B cell (primary cell): Measurements from ENCODE around the gene TMEM232. TPM values are rescaled to one million over a fixed set of nuclear protein-coding genes. Genes with fewer than 3 reads are reported as not detected.

Experiments used
- ATAC-seq: fragments of 200-7000 bp; cut with Tn5 transposase; one replicate; pipeline ENCODE4 v1.10.0; 2021; ENCODE audit warnings: low read depth, mild to moderate bottlenecking, moderate number of reproducible peaks, moderate library complexity
- CTCF ChIA-PET: fragments of 350-600 bp; sonication (Branson Sonifier 250); formaldehyde crosslinking; loops from one replicate; lab custom pipeline; 2021; ENCODE audit warnings: antibody characterized with exemption, inconsistent platforms; lab: Charles Lee
- POLR2A ChIA-PET: fragments of 350-600 bp; sonication (Branson Sonifier 250); formaldehyde crosslinking; loops from one replicate; lab custom pipeline; 2021; ENCODE audit warnings: antibody characterized with exemption; lab: Charles Lee
- DNase-seq: peaks from one replicate; pipeline ENCODE4 v3.0.0; 2013
- H2AFZ ChIP-seq: 2 replicates; pipeline ENCODE4 v1.6.1; 2012; ENCODE audit warnings: mild to moderate bottlenecking, low read depth, low read length; ENCODE audit not compliant: insufficient read depth, poor library complexity, severe bottlenecking
- H3K27ac ChIP-seq, 2 donors: 1 replicate in 1 of 2; 2 replicates in 1 of 2; pipeline ENCODE4 v1.5.1; 2012 to 2013; ENCODE audit warnings: low read length in 2 of 2, mild to moderate bottlenecking in 2 of 2, moderate library complexity in 1 of 2
- H3K27me3 ChIP-seq, 4 experiments: fragments of 200-600 bp in 1 of 4; sonication (generic) in 1 of 4; replicated peaks in 1 of 4; 1 replicate in 2 of 4; 2 replicates in 2 of 4; pipeline versions ENCODE4 v1.6.1 to v1.7.0; 2013 to 2016; ENCODE audit warnings: low read length in 3 of 4, mild to moderate bottlenecking in 2 of 4, mixed read lengths in 1 of 4, moderate library complexity in 1 of 4; ENCODE audit not compliant: insufficient read depth in 4 of 4, control insufficient read depth in 3 of 4; ENCODE audit errors: control extremely low read depth in 1 of 4
- H3K36me3 ChIP-seq, 2 experiments: replicated peaks in 1 of 2; 1 replicate in 1 of 2; 2 replicates in 1 of 2; pipeline versions ENCODE4 v1.6.1 to v1.7.1; 2013; ENCODE audit warnings: low read length in 1 of 2; ENCODE audit not compliant: insufficient read depth in 2 of 2, control insufficient read depth in 1 of 2; ENCODE audit errors: control extremely low read depth in 1 of 2, extremely low read depth in 1 of 2
- H3K4me1 ChIP-seq, 2 donors: fragments of 200-600 bp in 1 of 2; sonication (generic) in 1 of 2; 1 replicate in 1 of 2; 2 replicates in 1 of 2; pipeline versions ENCODE4 v1.5.1 to v1.6.1; 2013 to 2017; ENCODE audit warnings: low read length in 2 of 2; ENCODE audit not compliant: control insufficient read depth in 2 of 2, insufficient read depth in 2 of 2
- H3K4me2 ChIP-seq: replicated peaks from 2 replicates; pipeline ENCODE3; 2012; ENCODE audit warnings: mild to moderate bottlenecking, low read depth, low read length; ENCODE audit not compliant: poor library complexity, severe bottlenecking
- H3K4me3 ChIP-seq, 5 experiments: fragments of 200-600 bp in 1 of 5; sonication (generic) in 1 of 5; 1 replicate in 3 of 5; 2 replicates in 2 of 5; pipeline versions ENCODE4 v1.5.1 to v1.7.0; 2011 to 2016; ENCODE audit warnings: low read length in 4 of 5, mild to moderate bottlenecking in 4 of 5, low read depth in 2 of 5, control low read depth in 1 of 5, moderate library complexity in 1 of 5; ENCODE audit not compliant: insufficient read depth in 1 of 5; ENCODE audit errors: control extremely low read depth in 1 of 5, extremely low read depth in 1 of 5
- H3K79me2 ChIP-seq: fragments of 200-600 bp; sonication (generic); one replicate; pipeline ENCODE4 v1.6.0; 2016; ENCODE audit warnings: low read length; ENCODE audit not compliant: control insufficient read depth, insufficient read depth
- H3K9ac ChIP-seq: fragments of 200-600 bp; sonication (generic); 2 replicates; pipeline ENCODE4 v1.6.1; 2017; ENCODE audit warnings: mild to moderate bottlenecking, low read length, moderate library complexity
- H3K9me3 ChIP-seq, 3 donors: one replicate each; pipeline versions ENCODE4 v1.6.1 to v1.7.1; 2013; ENCODE audit warnings: low read length in 2 of 3; ENCODE audit not compliant: control insufficient read depth in 2 of 3, insufficient read depth in 1 of 3; ENCODE audit errors: control extremely low read depth in 1 of 3
- H4K20me1 ChIP-seq: 2 replicates; pipeline ENCODE4 v1.6.0; 2012; ENCODE audit warnings: mild to moderate bottlenecking, low read length; ENCODE audit not compliant: insufficient read depth, control insufficient read depth, poor library complexity, severe bottlenecking
- H3K27ac Mint-ChIP-seq: one replicate; pipeline ENCODE4 v1.8.0; 2021; ENCODE audit warnings: mixed read lengths
- H3K27me3 Mint-ChIP-seq: one replicate; pipeline ENCODE4 v1.8.0; 2021; ENCODE audit warnings: mixed read lengths
- H3K4me1 Mint-ChIP-seq: one replicate; pipeline ENCODE4 v1.8.0; 2021; ENCODE audit warnings: mixed read lengths
- H3K4me3 Mint-ChIP-seq: one replicate; pipeline ENCODE4 v1.8.0; 2021; ENCODE audit warnings: mixed read lengths
- H3K9me3 Mint-ChIP-seq: one replicate; pipeline ENCODE4 v1.8.0; 2022; ENCODE audit warnings: mixed read lengths; ENCODE audit not compliant: insufficient read depth
- EZH2 ChIP-seq: IDR thresholded peaks from 2 replicates; pipeline ENCODE4 v1.6.1; 2012; ENCODE audit warnings: borderline replicate concordance, low read depth, mild to moderate bottlenecking, moderate library complexity, low read length; ENCODE audit not compliant: insufficient read depth, poor library complexity, severe bottlenecking
- WGBS: methylation state at CpG from one replicate; pipeline ENCODE4 v1.1.5; 2013; ENCODE audit warnings: missing lambda C conversion rate; ENCODE audit not compliant: insufficient coverage; 5-methylcytosine and 5-hydroxymethylcytosine counted together
- intact Hi-C: fragments of 100-400 bp; cut with micrococcal nuclease; formaldehyde crosslinking; loops from one replicate; pipeline ENCODE4 v1.10.0; 2022
- polyA plus RNA-seq: library from polyadenylated mRNA; depleted of rRNA; stranded (reverse); fragments of >200 nt; gene quantifications from 2 replicates; pipeline ENCODE4 v1.2.3, GENCODE V29; 2012
- total RNA-seq, 2 donors: library from RNA; stranded (reverse); fragments of 120-200 nt in 1 of 2; gene quantifications; 1 replicate in 1 of 2; 2 replicates in 1 of 2; pipeline versions ENCODE4 v1.2.3 to v1.2.4, GENCODE V29; 2013 to 2022
- TF ChIP-seq, protein P1 (sequence below): fragments of 200-600 bp; IDR thresholded peaks from one replicate; pipeline ENCODE4 v1.8.0; 2022; ENCODE audit warnings: antibody characterized with exemption, mild to moderate bottlenecking

Gene TMEM232
- total and polyA plus RNA-seq, 2 donors (not counting 1 experiment from before 2014, with no cell fraction given), result 0.49 to 2.9 TPM

DNA sequence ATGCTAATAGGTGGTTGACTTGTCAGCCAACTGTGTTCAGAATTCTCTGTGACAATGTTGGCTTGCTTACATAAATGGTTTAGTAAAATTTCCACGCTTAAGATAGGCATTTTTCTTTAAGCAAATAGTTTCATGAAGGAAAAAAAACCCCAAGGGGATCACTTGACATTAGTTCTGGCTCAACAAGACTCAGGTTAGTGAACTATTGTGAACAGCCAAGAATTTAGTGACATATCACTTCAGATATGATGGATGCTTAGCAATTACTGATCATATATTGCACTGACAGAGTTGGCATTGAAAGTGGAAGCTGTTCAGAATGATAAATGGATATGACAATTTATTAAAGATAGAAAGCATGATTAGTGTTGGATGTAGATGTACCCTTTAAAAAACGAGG is 218.5 kb downstream of the TMEM232 start:
- intact Hi-C loops, result no loop called here
- ATAC-seq (no peak), DNase-seq (no peak)
- Mint-ChIP-seq H3K27me3 (no peaks in the 10 kb centered on the region), H3K4me1 (no peaks in the 10 kb centered on the region), H3K27ac (no peak overlapping the region), H3K9me3 (no peaks in the 10 kb centered on the region), H3K4me3 (no peak overlapping the region)
- H3K9me3 ChIP-seq, result no peaks in the 10 kb centered on the region
- POLR2A ChIA-PET, result no interaction called here
- CTCF ChIA-PET, result no interaction called here
- H3K4me1 ChIP-seq, result no peaks in the 10 kb centered on the region
- H3K27me3 ChIP-seq, result no peaks in the 10 kb centered on the region
- TF ChIP-seq, protein P1, sequence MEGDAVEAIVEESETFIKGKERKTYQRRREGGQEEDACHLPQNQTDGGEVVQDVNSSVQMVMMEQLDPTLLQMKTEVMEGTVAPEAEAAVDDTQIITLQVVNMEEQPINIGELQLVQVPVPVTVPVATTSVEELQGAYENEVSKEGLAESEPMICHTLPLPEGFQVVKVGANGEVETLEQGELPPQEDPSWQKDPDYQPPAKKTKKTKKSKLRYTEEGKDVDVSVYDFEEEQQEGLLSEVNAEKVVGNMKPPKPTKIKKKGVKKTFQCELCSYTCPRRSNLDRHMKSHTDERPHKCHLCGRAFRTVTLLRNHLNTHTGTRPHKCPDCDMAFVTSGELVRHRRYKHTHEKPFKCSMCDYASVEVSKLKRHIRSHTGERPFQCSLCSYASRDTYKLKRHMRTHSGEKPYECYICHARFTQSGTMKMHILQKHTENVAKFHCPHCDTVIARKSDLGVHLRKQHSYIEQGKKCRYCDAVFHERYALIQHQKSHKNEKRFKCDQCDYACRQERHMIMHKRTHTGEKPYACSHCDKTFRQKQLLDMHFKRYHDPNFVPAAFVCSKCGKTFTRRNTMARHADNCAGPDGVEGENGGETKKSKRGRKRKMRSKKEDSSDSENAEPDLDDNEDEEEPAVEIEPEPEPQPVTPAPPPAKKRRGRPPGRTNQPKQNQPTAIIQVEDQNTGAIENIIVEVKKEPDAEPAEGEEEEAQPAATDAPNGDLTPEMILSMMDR, result no peak
- no peak for TF ChIP-seq EZH2
- no peaks in the 10 kb centered on the region for H3K36me3 ChIP-seq
- no peak overlapping the region for H3K27ac ChIP-seq
- no CpG with 5 or more reads among the region's 2 CpGs for WGBS
- H3K79me2 ChIP-seq, result no peaks in the 10 kb centered on the region
- no peak overlapping the region for H3K4me3 ChIP-seq
- no peak overlapping the region for H3K9ac ChIP-seq
- H3K4me2 ChIP-seq, result no peak overlapping the region
- no peak overlapping the region for H2AFZ ChIP-seq
- no peaks in the 10 kb centered on the region for H4K20me1 ChIP-seq

DNA sequence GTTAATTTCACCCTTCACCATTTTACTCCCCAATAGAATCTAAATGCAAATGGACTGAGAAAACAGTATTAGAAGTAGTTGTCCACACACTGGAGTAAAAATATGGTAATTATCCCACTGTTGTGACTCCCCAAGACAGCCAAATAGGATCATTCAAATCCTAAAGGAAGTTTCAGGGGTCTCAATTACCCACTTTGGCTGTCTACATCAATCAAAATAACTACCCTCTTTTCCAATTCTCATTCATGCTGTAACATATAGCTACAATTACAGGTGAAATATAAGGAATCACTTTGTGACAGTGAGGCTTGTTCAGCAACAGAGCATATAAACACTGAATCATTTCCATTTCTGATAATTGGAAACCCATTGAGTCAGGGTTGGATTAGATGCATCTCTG is 220.1 kb downstream of the TMEM232 start:
- no peak for ATAC-seq
- Histone ChIP-seq H3K27ac (no peak overlapping the region), H3K4me1 (no peaks in the 10 kb centered on the region), H3K79me2 (no peaks in the 10 kb centered on the region), H3K4me3 (no peak overlapping the region), H2AFZ (no peak overlapping the region), H3K9ac (no peak overlapping the region), H3K36me3 (no peaks in the 10 kb centered on the region), H3K4me2 (no peak overlapping the region), H3K9me3 (no peaks in the 10 kb centered on the region), H4K20me1 (no peaks in the 10 kb centered on the region), H3K27me3 (no peaks in the 10 kb centered on the region)
- Mint-ChIP-seq H3K27me3 (no peaks in the 10 kb centered on the region), H3K4me1 (no peaks in the 10 kb centered on the region), H3K9me3 (no peaks in the 10 kb centered on the region), H3K27ac (no peak overlapping the region), H3K4me3 (no peak overlapping the region)
- POLR2A ChIA-PET, result no interaction called here
- TF ChIP-seq, protein P1, result no peak
- TF ChIP-seq EZH2, result no peak
- intact Hi-C loops, result no loop called here
- CTCF ChIA-PET, result no interaction called here
- DNase-seq, result no peak
